Hepatocyte (in vitro differentiated cells): Measurements from ENCODE around the gene PTPRE. TPM values are rescaled to one million over a fixed set of nuclear protein-coding genes. Genes with fewer than 3 reads are reported as not detected.

Experiments
- DNase-seq: peaks from one replicate; pipeline ENCODE4 v3.0.0-alpha.2; 2016; ENCODE audit warnings: low spot score
- H2AFZ ChIP-seq: fragments of 200-600 bp; sonication (generic); 2 replicates; pipeline ENCODE4 v1.6.0; 2016; ENCODE audit warnings: antibody characterized with exemption, mild to moderate bottlenecking
- H3K27ac ChIP-seq: fragments of 200-600 bp; sonication (generic); 2 replicates; pipeline ENCODE4 v1.5.1; 2016; ENCODE audit warnings: mild to moderate bottlenecking
- H3K27me3 ChIP-seq: fragments of 200-600 bp; sonication (generic); 2 replicates; pipeline ENCODE4 v1.6.1; 2016
- H3K36me3 ChIP-seq: fragments of 200-600 bp; sonication (generic); replicated peaks from 2 replicates; pipeline ENCODE4 v1.5.1; 2016; ENCODE audit warnings: low read depth; ENCODE audit not compliant: insufficient read depth
- H3K4me1 ChIP-seq: fragments of 200-600 bp; sonication (generic); 2 replicates; pipeline ENCODE4 v1.5.1; 2016; ENCODE audit warnings: mild to moderate bottlenecking, moderate library complexity; ENCODE audit not compliant: insufficient read depth
- H3K4me2 ChIP-seq: fragments of 200-600 bp; sonication (generic); 2 replicates; pipeline ENCODE4 v1.6.0; 2016
- H3K4me3 ChIP-seq: fragments of 200-600 bp; sonication (generic); 2 replicates; pipeline ENCODE4 v1.5.1; 2016; ENCODE audit warnings: mild to moderate bottlenecking
- H3K79me2 ChIP-seq: fragments of 200-600 bp; sonication (generic); 2 replicates; pipeline ENCODE4 v1.6.0; 2017; ENCODE audit warnings: mild to moderate bottlenecking
- H3K9me2 ChIP-seq: fragments of 200-600 bp; sonication (generic); replicated peaks from 2 replicates; pipeline ENCODE4 v1.6.0; 2017; ENCODE audit warnings: mild to moderate bottlenecking; ENCODE audit not compliant: insufficient read depth
- H3K9me3 ChIP-seq: fragments of 200-600 bp; sonication (generic); 2 replicates; pipeline ENCODE4 v1.5.1; 2016; ENCODE audit warnings: low read depth, mild to moderate bottlenecking
- H4K20me1 ChIP-seq: fragments of 200-600 bp; sonication (generic); 2 replicates; pipeline ENCODE4 v1.6.0; 2016; ENCODE audit warnings: mild to moderate bottlenecking; ENCODE audit not compliant: insufficient read depth, poor library complexity, severe bottlenecking
- EZH2 ChIP-seq: fragments of 200-600 bp; sonication (generic); IDR thresholded peaks from 2 replicates; pipeline ENCODE4 v1.6.1; 2016; ENCODE audit warnings: antibody characterized with exemption, mild to moderate bottlenecking, borderline replicate concordance
- EZH2phosphoT487 ChIP-seq: fragments of 200-600 bp; sonication (generic); IDR thresholded peaks from one replicate; pipeline ENCODE4 v1.6.1; 2018; ENCODE audit warnings: antibody characterized with exemption, mild to moderate bottlenecking, low read depth, moderate library complexity; ENCODE audit not compliant: unreplicated experiment, severe bottlenecking
- whole genome bisulfite sequencing: methylation state at CpG from one replicate; pipeline ENCODE4 v1.1.6; 2016; ENCODE audit warnings: low lambda C conversion rate; ENCODE audit errors: missing lambda C conversion rate; 5-methylcytosine and 5-hydroxymethylcytosine counted together
- polyA plus RNA-seq: library from polyadenylated mRNA; unstranded; fragments of >200 nt; fragmentation: Nextera tagmentation; extraction: Ambion mirVana; gene quantifications from 2 replicates; pipeline ENCODE4 v1.2.1, GENCODE V29; 2016
- total RNA-seq: library from RNA; depleted of rRNA; stranded (reverse); fragments of >200 nt; gene quantifications from 2 replicates; pipeline ENCODE4 v1.2.3, GENCODE V29; 2014
- TF ChIP-seq, protein P1 (sequence below): fragments of 200-600 bp; sonication (generic); IDR thresholded peaks from 2 replicates; pipeline ENCODE4 v1.5.1; 2016; ENCODE audit warnings: antibody characterized with exemption, mild to moderate bottlenecking; ENCODE audit not compliant: poor library complexity

The PTPRE gene
- total and polyA plus RNA-seq, 2 experiments from 2014 or later: 3.2 to 10.1 TPM

DNA sequence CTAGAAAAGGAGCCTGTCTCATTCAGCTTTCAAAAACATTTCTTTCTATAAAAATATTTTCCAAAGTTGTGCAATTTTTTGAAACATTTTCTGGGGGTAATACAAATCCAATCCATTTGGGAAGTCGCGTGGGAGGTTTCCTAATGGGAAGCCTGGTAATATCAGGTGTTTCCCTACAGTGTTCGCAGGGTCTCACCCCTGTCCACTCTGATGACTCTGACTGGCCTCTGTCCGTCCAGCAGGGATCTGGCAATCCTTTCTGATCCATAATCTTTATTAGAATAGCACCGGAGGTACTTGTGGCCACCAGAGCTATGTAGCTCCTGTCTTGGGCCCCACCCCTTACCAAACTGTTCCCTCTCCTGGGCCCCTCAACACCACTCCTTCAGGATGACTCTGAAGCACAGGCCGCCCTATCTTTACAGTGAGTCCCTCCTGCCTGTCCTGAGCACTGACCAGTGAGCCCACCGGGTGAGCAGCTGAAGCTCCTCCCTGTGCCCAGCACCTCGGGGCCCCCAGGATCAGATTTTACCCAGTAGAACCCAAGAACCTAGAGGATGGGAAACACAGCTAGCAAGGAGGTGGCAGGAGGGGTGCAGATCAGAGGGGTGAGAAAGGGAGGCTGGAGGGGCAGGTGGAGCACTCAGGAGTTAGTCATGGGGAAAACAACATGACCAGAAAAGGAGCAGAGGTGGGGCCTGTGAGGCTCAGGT is 84.8 kb downstream of the PTPRE start:
- H2AFZ ChIP-seq: no peak overlapping the region
- no peak overlapping the region for H3K4me2 ChIP-seq
- H3K36me3 ChIP-seq: no peaks in the 10 kb centered on the region
- 89% methylated on average over 8 of the region's 8 CpGs for WGBS
- H3K4me1 ChIP-seq: peaks cover 4% of the 10 kb centered on the region
- H3K9me3 ChIP-seq: no peaks in the 10 kb centered on the region
- no peaks in the 10 kb centered on the region for H3K9me2 ChIP-seq
- no peaks in the 10 kb centered on the region for H3K27me3 ChIP-seq
- no peak for DNase-seq
- no peak for TF ChIP-seq EZH2phosphoT487
- no peak for TF ChIP-seq EZH2
- TF ChIP-seq, protein P1, sequence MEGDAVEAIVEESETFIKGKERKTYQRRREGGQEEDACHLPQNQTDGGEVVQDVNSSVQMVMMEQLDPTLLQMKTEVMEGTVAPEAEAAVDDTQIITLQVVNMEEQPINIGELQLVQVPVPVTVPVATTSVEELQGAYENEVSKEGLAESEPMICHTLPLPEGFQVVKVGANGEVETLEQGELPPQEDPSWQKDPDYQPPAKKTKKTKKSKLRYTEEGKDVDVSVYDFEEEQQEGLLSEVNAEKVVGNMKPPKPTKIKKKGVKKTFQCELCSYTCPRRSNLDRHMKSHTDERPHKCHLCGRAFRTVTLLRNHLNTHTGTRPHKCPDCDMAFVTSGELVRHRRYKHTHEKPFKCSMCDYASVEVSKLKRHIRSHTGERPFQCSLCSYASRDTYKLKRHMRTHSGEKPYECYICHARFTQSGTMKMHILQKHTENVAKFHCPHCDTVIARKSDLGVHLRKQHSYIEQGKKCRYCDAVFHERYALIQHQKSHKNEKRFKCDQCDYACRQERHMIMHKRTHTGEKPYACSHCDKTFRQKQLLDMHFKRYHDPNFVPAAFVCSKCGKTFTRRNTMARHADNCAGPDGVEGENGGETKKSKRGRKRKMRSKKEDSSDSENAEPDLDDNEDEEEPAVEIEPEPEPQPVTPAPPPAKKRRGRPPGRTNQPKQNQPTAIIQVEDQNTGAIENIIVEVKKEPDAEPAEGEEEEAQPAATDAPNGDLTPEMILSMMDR: no peak
- peak overlapping the region; percentile 48 for H3K27ac ChIP-seq
- no peaks in the 10 kb centered on the region for H4K20me1 ChIP-seq
- H3K4me3 ChIP-seq: no peak overlapping the region
- no peaks in the 10 kb centered on the region for H3K79me2 ChIP-seq

DNA sequence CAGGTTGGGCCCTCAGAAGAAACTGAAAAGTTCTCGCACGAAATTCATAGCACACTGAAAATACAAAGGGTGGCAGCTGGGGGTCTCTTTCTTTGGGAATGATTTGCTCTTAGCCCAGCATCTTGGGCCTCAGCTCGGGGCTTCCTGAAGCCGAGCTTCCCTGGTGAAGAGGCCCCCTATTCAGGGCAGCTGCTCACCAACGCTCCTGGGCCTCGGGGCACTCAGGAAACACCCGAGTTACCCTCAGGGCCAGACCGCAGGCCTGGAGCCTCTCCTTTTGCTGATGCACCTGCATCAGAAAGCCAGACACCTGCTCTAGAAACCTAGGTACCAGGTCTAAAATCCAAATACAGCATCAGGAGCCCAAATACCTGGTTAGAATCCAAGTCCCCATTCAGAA is 85.5 kb downstream of the PTPRE start:
- H3K4me1 ChIP-seq: peaks cover 4% of the 10 kb centered on the region
- DNase-seq: no peak
- H3K4me2 ChIP-seq: no peak overlapping the region
- H3K27me3 ChIP-seq: no peaks in the 10 kb centered on the region
- 86% methylated on average over 8 of the region's 8 CpGs for WGBS
- TF ChIP-seq, protein P1: no peak
- no peak overlapping the region for H3K4me3 ChIP-seq
- no peak overlapping the region for H2AFZ ChIP-seq
- H4K20me1 ChIP-seq: no peaks in the 10 kb centered on the region
- H3K9me3 ChIP-seq: no peaks in the 10 kb centered on the region
- no peak overlapping the region for H3K27ac ChIP-seq
- no peaks in the 10 kb centered on the region for H3K36me3 ChIP-seq
- no peaks in the 10 kb centered on the region for H3K9me2 ChIP-seq
- no peaks in the 10 kb centered on the region for H3K79me2 ChIP-seq

DNA sequence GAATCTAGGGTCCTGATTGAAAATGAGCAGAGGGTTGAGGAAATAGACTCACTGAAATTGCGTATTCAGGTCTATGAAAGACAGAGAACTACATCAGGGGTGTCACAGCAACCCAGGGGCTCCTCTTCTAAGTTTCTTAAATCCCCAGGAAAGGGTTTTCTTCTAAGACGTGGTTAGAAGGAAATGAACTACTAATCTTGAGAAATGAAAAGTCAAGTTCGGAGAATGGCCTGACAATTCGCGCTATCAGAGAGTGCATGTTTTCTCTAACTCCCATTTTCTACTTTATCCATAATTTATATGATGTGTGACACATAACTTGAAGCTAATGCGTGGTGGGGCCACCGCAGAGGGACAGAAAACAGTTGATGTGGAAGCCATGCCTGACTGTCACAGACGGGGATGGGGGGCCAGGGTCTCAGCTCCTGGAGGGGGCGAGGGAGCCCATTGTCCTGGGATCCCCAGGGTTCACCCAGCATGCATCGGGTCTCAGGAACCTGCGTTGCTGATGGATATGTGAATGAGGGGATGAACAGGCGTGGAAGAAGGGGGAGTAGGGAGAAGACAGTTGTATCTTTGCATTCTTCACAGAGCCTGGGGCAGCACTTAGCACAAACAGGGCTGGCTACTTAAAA is 86.3 kb downstream of the PTPRE start:
- H2AFZ ChIP-seq: no peak overlapping the region
- no peaks in the 10 kb centered on the region for H3K79me2 ChIP-seq
- no peak overlapping the region for H3K4me3 ChIP-seq
- DNase-seq: no peak
- TF ChIP-seq, protein P1: no peak
- TF ChIP-seq EZH2: no peak
- no peak for TF ChIP-seq EZH2phosphoT487
- H3K4me2 ChIP-seq: no peak overlapping the region
- H3K4me1 ChIP-seq: peaks cover 4% of the 10 kb centered on the region
- WGBS: 94% methylated on average over 12 of the region's 12 CpGs
- no peaks in the 10 kb centered on the region for H3K27me3 ChIP-seq
- no peak overlapping the region for H3K27ac ChIP-seq
- no peaks in the 10 kb centered on the region for H3K36me3 ChIP-seq
- no peaks in the 10 kb centered on the region for H3K9me2 ChIP-seq
- H3K9me3 ChIP-seq: no peaks in the 10 kb centered on the region
- no peaks in the 10 kb centered on the region for H4K20me1 ChIP-seq
